HepG2 (cell line): ENCODE data around the gene NPC2. TPM values are rescaled to one million over a fixed set of nuclear protein-coding genes. Genes with fewer than 3 reads are reported as not detected.

Experiments
- KAT2B ChIP-seq: fragments of 150-350 bp; IDR thresholded peaks from 2 replicates; pipeline ENCODE4 v1.6.1; 2014; ENCODE audit warnings: low read depth, low read length, borderline replicate concordance
- NR2F2 ChIP-seq: IDR thresholded peaks from 2 replicates; pipeline ENCODE4 v1.6.1; 2012; ENCODE audit warnings: low read depth, inconsistent platforms, borderline replicate concordance
- ZBTB49 ChIP-seq: sonication (generic); formaldehyde crosslinking; IDR thresholded peaks from 2 replicates; pipeline ENCODE4 v1.4.0; 2020; ENCODE audit warnings: missing genetic modification reagents, borderline replicate concordance
- ZFP62 ChIP-seq: sonication (generic); formaldehyde crosslinking; IDR thresholded peaks from 2 replicates; pipeline ENCODE4 v1.4.0; 2020; ENCODE audit warnings: missing genetic modification reagents
- ZFYVE20 ChIP-seq: sonication (generic); formaldehyde crosslinking; IDR thresholded peaks from 2 replicates; pipeline ENCODE4 v1.8.0; 2023; ENCODE audit warnings: low read depth, mild to moderate bottlenecking, moderate library complexity, missing genetic modification reagents, borderline replicate concordance
- ZNF180 ChIP-seq: sonication (generic); formaldehyde crosslinking; IDR thresholded peaks from 2 replicates; pipeline ENCODE4 v1.4.0; 2020; ENCODE audit warnings: low read depth, missing genetic modification reagents, borderline replicate concordance
- ZNF652 ChIP-seq: IDR thresholded peaks from 2 replicates; pipeline ENCODE4 v1.6.1; 2016; ENCODE audit warnings: low read depth, borderline replicate concordance
- polyA plus RNA-seq, 8 experiments: library from polyadenylated mRNA; depleted of rRNA in 3 of 8; stranded (reverse) in 7 of 8; unstranded in 1 of 8; fragments of >200 nt; fragmentation: Illumina TruSeq in 4 of 8; extraction: Trizol in 4 of 8; gene quantifications; 2 replicates each; pipeline versions ENCODE4 v1.2.1 to v1.2.3, GENCODE V29; 2011 to 2016; ENCODE audit warnings: low read depth in 4 of 8, missing spikeins in 1 of 8, mixed read lengths in 1 of 8; ENCODE audit not compliant: insufficient read depth in 1 of 8
- total RNA-seq, 5 experiments: library from RNA; depleted of rRNA; stranded (reverse); fragments of >200 nt; fragmentation: Illumina TruSeq; extraction: Trizol; gene quantifications; 2 replicates each; pipeline ENCODE4 v1.2.3, GENCODE V29; 2016; ENCODE audit warnings: low read depth in 1 of 5
- TF ChIP-seq, protein P1 (sequence below): IDR thresholded peaks from 2 replicates; pipeline ENCODE4 v1.6.1; 2018; ENCODE audit warnings: missing genetic modification reagents
- TF ChIP-seq, protein P2 (sequence below): sonication (generic); formaldehyde crosslinking; conservative IDR thresholded peaks from 2 replicates; pipeline ENCODE4 v1.5.0; 2020; ENCODE audit warnings: missing genetic modification reagents
- TF ChIP-seq, protein P3 (sequence below): sonication (generic); formaldehyde crosslinking; IDR thresholded peaks from 2 replicates; pipeline ENCODE4 v1.5.1; 2020; ENCODE audit warnings: mild to moderate bottlenecking, missing genetic modification reagents, borderline replicate concordance
- TF ChIP-seq, protein P4 (sequence below): sonication (generic); formaldehyde crosslinking; IDR thresholded peaks from 2 replicates; pipeline ENCODE4 v1.4.0; 2020; ENCODE audit warnings: missing genetic modification reagents, borderline replicate concordance
- TF ChIP-seq, protein P5 (sequence below): sonication (generic); formaldehyde crosslinking; IDR thresholded peaks from 2 replicates; pipeline ENCODE4 v1.5.1; 2020; ENCODE audit warnings: missing genetic modification reagents, mild to moderate bottlenecking, borderline replicate concordance

Gene NPC2
- total and polyA plus RNA-seq, 2 of the 13 experiments (the other 11 are each of a cell fraction or from before 2014, with no cell fraction given): 132 to 164 TPM

- TF ChIP-seq, protein P1, sequence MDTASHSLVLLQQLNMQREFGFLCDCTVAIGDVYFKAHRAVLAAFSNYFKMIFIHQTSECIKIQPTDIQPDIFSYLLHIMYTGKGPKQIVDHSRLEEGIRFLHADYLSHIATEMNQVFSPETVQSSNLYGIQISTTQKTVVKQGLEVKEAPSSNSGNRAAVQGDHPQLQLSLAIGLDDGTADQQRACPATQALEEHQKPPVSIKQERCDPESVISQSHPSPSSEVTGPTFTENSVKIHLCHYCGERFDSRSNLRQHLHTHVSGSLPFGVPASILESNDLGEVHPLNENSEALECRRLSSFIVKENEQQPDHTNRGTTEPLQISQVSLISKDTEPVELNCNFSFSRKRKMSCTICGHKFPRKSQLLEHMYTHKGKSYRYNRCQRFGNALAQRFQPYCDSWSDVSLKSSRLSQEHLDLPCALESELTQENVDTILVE (CRISPR knock-in tag): no peak
- TF ChIP-seq, protein P2, sequence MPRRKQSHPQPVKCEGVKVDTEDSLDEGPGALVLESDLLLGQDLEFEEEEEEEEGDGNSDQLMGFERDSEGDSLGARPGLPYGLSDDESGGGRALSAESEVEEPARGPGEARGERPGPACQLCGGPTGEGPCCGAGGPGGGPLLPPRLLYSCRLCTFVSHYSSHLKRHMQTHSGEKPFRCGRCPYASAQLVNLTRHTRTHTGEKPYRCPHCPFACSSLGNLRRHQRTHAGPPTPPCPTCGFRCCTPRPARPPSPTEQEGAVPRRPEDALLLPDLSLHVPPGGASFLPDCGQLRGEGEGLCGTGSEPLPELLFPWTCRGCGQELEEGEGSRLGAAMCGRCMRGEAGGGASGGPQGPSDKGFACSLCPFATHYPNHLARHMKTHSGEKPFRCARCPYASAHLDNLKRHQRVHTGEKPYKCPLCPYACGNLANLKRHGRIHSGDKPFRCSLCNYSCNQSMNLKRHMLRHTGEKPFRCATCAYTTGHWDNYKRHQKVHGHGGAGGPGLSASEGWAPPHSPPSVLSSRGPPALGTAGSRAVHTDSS: no peak
- no peak for TF ChIP-seq NR2F2
- TF ChIP-seq, protein P3, sequence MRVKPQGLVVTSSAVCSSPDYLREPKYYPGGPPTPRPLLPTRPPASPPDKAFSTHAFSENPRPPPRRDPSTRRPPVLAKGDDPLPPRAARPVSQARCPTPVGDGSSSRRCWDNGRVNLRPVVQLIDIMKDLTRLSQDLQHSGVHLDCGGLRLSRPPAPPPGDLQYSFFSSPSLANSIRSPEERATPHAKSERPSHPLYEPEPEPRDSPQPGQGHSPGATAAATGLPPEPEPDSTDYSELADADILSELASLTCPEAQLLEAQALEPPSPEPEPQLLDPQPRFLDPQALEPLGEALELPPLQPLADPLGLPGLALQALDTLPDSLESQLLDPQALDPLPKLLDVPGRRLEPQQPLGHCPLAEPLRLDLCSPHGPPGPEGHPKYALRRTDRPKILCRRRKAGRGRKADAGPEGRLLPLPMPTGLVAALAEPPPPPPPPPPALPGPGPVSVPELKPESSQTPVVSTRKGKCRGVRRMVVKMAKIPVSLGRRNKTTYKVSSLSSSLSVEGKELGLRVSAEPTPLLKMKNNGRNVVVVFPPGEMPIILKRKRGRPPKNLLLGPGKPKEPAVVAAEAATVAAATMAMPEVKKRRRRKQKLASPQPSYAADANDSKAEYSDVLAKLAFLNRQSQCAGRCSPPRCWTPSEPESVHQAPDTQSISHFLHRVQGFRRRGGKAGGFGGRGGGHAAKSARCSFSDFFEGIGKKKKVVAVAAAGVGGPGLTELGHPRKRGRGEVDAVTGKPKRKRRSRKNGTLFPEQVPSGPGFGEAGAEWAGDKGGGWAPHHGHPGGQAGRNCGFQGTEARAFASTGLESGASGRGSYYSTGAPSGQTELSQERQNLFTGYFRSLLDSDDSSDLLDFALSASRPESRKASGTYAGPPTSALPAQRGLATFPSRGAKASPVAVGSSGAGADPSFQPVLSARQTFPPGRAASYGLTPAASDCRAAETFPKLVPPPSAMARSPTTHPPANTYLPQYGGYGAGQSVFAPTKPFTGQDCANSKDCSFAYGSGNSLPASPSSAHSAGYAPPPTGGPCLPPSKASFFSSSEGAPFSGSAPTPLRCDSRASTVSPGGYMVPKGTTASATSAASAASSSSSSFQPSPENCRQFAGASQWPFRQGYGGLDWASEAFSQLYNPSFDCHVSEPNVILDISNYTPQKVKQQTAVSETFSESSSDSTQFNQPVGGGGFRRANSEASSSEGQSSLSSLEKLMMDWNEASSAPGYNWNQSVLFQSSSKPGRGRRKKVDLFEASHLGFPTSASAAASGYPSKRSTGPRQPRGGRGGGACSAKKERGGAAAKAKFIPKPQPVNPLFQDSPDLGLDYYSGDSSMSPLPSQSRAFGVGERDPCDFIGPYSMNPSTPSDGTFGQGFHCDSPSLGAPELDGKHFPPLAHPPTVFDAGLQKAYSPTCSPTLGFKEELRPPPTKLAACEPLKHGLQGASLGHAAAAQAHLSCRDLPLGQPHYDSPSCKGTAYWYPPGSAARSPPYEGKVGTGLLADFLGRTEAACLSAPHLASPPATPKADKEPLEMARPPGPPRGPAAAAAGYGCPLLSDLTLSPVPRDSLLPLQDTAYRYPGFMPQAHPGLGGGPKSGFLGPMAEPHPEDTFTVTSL: peak; percentile 18; the same call in 1 of the 2 replicates
- TF ChIP-seq, protein P4, sequence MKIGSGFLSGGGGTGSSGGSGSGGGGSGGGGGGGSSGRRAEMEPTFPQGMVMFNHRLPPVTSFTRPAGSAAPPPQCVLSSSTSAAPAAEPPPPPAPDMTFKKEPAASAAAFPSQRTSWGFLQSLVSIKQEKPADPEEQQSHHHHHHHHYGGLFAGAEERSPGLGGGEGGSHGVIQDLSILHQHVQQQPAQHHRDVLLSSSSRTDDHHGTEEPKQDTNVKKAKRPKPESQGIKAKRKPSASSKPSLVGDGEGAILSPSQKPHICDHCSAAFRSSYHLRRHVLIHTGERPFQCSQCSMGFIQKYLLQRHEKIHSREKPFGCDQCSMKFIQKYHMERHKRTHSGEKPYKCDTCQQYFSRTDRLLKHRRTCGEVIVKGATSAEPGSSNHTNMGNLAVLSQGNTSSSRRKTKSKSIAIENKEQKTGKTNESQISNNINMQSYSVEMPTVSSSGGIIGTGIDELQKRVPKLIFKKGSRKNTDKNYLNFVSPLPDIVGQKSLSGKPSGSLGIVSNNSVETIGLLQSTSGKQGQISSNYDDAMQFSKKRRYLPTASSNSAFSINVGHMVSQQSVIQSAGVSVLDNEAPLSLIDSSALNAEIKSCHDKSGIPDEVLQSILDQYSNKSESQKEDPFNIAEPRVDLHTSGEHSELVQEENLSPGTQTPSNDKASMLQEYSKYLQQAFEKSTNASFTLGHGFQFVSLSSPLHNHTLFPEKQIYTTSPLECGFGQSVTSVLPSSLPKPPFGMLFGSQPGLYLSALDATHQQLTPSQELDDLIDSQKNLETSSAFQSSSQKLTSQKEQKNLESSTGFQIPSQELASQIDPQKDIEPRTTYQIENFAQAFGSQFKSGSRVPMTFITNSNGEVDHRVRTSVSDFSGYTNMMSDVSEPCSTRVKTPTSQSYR: no peak
- no peak for TF ChIP-seq KAT2B
- TF ChIP-seq ZBTB49 (CRISPR knock-in tag): no peak
- TF ChIP-seq, protein P5, sequence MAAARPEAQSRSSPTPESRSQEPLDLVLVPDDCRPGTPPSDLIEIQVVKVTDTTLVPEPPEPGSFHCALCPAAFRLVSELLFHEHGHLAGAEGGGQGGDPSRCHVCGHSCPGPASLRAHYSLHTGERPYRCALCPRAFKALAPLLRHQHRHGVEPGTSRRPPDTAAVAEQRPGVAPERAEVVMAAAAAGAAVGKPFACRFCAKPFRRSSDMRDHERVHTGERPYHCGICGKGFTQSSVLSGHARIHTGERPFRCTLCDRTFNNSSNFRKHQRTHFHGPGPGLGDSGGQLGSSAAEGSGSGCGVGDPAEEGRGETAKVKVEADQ: no peak
- no peak for TF ChIP-seq ZFP62
- no peak for TF ChIP-seq ZNF652
- TF ChIP-seq ZNF180 (CRISPR knock-in tag): no peak
- no peak for TF ChIP-seq ZFYVE20
These were observed 497 bp upstream of the NPC2 start, which contains the start of gene ISCA2 (continued) for GRCh38 chr14:74493343-74494261.
